Endodermal cell (in vitro differentiated cells): ENCODE measurements around the gene PASK. TPM values are rescaled to one million over a fixed set of nuclear protein-coding genes. Genes with fewer than 3 reads are reported as not detected.
A peak's percentile ranks its signal among the peaks of the same experiment; 100 is the strongest.

Experiments
- DNase-seq: peaks from one replicate; pipeline ENCODE4 v3.0.0-alpha.2; 2017
- H3K27ac ChIP-seq: 2 replicates; pipeline ENCODE4 v1.5.1; 2013; ENCODE audit warnings: mild to moderate bottlenecking, low read depth, low read length, moderate library complexity
- H3K27me3 ChIP-seq: 2 replicates; pipeline ENCODE4 v1.6.1; 2013; ENCODE audit warnings: mild to moderate bottlenecking, low read length, moderate library complexity; ENCODE audit not compliant: insufficient read depth, control insufficient read depth, poor library complexity, severe bottlenecking
- H3K36me3 ChIP-seq: 2 replicates; pipeline ENCODE4 v1.7.0; 2013; ENCODE audit warnings: mild to moderate bottlenecking, low read length, moderate library complexity; ENCODE audit not compliant: control insufficient read depth, insufficient read depth
- H3K4me1 ChIP-seq: one replicate; pipeline ENCODE4 v1.7.0; 2013; ENCODE audit warnings: low read length; ENCODE audit not compliant: control insufficient read depth, insufficient read depth
- H3K4me3 ChIP-seq: 2 replicates; pipeline ENCODE4 v1.5.1; 2013; ENCODE audit warnings: mild to moderate bottlenecking, low read length, moderate library complexity
- H3K9ac ChIP-seq: 2 replicates; pipeline ENCODE4 v1.6.1; 2013; ENCODE audit warnings: mild to moderate bottlenecking, low read length, moderate library complexity; ENCODE audit not compliant: poor library complexity, severe bottlenecking; ENCODE audit errors: extremely low read depth
- H3K9me3 ChIP-seq: 2 replicates; pipeline ENCODE4 v1.6.1; 2013; ENCODE audit warnings: mild to moderate bottlenecking, low read length, moderate library complexity; ENCODE audit not compliant: control insufficient read depth
- H3K27ac Mint-ChIP-seq: 2 replicates; pipeline ENCODE4 v1.8.0; 2020; ENCODE audit warnings: mixed read lengths
- H3K27me3 Mint-ChIP-seq: 2 replicates; pipeline ENCODE4 v1.8.0; 2021; ENCODE audit warnings: mild to moderate bottlenecking, mixed read lengths; ENCODE audit not compliant: insufficient read depth
- H3K36me3 Mint-ChIP-seq: 2 replicates; pipeline ENCODE4 v1.8.0; 2020; ENCODE audit warnings: low read depth, mixed read lengths
- H3K4me1 Mint-ChIP-seq: 2 replicates; pipeline ENCODE4 v1.8.0; 2020; ENCODE audit warnings: mixed read lengths
- H3K4me3 Mint-ChIP-seq: 2 replicates; pipeline ENCODE4 v1.8.0; 2020; ENCODE audit warnings: mild to moderate bottlenecking, moderate library complexity, mixed read lengths
- H3K9me3 Mint-ChIP-seq: 2 replicates; pipeline ENCODE4 v1.8.0; 2020; ENCODE audit warnings: mild to moderate bottlenecking, mixed read lengths
- CTCF ChIP-seq: fragments of 200-600 bp; sonication (generic); conservative IDR thresholded peaks from 2 replicates; pipeline ENCODE4 v1.5.0; 2021; ENCODE audit warnings: antibody characterized with exemption, mild to moderate bottlenecking
- WGBS, 2 experiments: methylation state at CpG; one replicate each; pipeline versions ENCODE4 v1.1.5 to v1.1.7; 2013; ENCODE audit warnings: missing lambda C conversion rate in 2 of 2, mixed read lengths in 1 of 2; ENCODE audit not compliant: insufficient coverage in 1 of 2, insufficient read length in 1 of 2; 5-methylcytosine and 5-hydroxymethylcytosine counted together
- total RNA-seq, 2 donors: library from RNA; stranded (reverse); fragmentation: NEBNext Ultra II Directional in 1 of 2; extraction: Animal tissue kit (Norgen Biotek cat#: 25700) in 1 of 2; gene quantifications; 2 replicates in 1 of 2; 3 replicates in 1 of 2; pipeline ENCODE4 v1.2.1, GENCODE V29; 2021

The PASK gene
- total RNA-seq, 2 donors from 2014 or later = 76.5 to 94.5 TPM

- H3K4me3 Mint-ChIP-seq = no peak overlapping the region
- peaks cover 3% of the 10 kb centered on the region for H3K4me1 ChIP-seq
- no peaks in the 10 kb centered on the region for H3K9me3 Mint-ChIP-seq
- no peaks in the 10 kb centered on the region for H3K27me3 ChIP-seq
- no peaks in the 10 kb centered on the region for H3K27me3 Mint-ChIP-seq
- peaks cover 37% of the 10 kb centered on the region for H3K4me1 Mint-ChIP-seq
- no peak overlapping the region for H3K27ac ChIP-seq
- H3K27ac Mint-ChIP-seq = peak overlapping the region; percentile 6
- DNase-seq = peak; percentile 32
- TF ChIP-seq CTCF = no peak
- H3K36me3 ChIP-seq = peaks cover 74% of the 10 kb centered on the region
- 87 to 93% methylated on average over 8 of the region's 8 CpGs for WGBS, 2 experiments
- no peaks in the 10 kb centered on the region for H3K9me3 ChIP-seq
- peaks cover 61% of the 10 kb centered on the region for H3K36me3 Mint-ChIP-seq
- H3K4me3 ChIP-seq = no peak overlapping the region
- no peak overlapping the region for H3K9ac ChIP-seq
These were observed 52.3 kb downstream of the PASK start for GRCh38 chr2:241096979-241097378.

DNA sequence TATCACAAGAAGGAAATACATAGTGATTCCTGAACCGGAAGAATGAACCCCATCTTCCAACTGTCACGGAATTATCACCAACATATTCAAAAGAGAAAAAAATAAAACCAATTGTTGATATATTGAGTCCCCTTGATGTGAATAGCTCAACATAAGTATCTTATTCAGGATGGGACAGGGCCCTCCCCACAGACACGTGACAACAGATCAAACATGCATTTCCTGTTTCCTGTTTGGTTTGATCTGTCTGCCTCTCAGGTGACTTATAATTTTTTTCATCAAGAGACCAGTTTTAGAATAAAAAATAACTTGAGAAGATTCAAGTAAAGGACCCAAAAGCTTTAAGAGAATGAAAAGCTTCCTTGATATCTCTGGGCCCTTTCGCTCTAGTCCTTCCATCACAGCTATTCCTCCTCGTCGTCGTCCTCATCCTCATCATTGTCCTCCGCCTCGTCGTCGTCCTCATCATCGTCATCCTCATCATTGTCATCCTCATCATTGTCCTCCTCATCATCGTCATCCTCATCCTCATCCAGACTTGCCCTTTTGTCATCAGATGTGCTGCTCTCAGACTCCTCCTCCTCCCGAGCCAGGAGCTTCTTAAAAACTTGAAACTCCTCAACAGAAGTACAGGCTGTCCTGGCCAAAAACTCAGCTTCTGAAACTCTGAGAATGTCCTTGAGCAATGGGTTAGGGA is 53.5 kb downstream of the PASK start:
- H3K4me3 ChIP-seq = no peak overlapping the region
- WGBS, 2 experiments = 93 to 96% methylated on average over 10 to 13 of the region's 14 CpGs
- H3K27me3 ChIP-seq = no peaks in the 10 kb centered on the region
- Mint-ChIP-seq H3K36me3 (peaks cover 72% of the 10 kb centered on the region), H3K27me3 (no peaks in the 10 kb centered on the region), H3K9me3 (no peaks in the 10 kb centered on the region), H3K4me3 (no peak overlapping the region), H3K27ac (no peak overlapping the region), H3K4me1 (peaks cover 34% of the 10 kb centered on the region)
- peaks cover 3% of the 10 kb centered on the region for H3K4me1 ChIP-seq
- peak; percentile 11 for DNase-seq
- TF ChIP-seq CTCF = no peak
- H3K27ac ChIP-seq = no peak overlapping the region
- peaks cover 80% of the 10 kb centered on the region for H3K36me3 ChIP-seq
- no peaks in the 10 kb centered on the region for H3K9me3 ChIP-seq
- no peak overlapping the region for H3K9ac ChIP-seq

- Histone ChIP-seq H3K4me1 (peaks cover 3% of the 10 kb centered on the region), H3K36me3 (peaks cover 78% of the 10 kb centered on the region), H3K27ac (no peak overlapping the region), H3K27me3 (no peaks in the 10 kb centered on the region), H3K9ac (no peak overlapping the region), H3K9me3 (no peaks in the 10 kb centered on the region), H3K4me3 (no peak overlapping the region)
- Mint-ChIP-seq H3K9me3 (no peaks in the 10 kb centered on the region), H3K4me1 (peaks cover 34% of the 10 kb centered on the region), H3K4me3 (no peak overlapping the region), H3K36me3 (peaks cover 68% of the 10 kb centered on the region), H3K27ac (no peak overlapping the region), H3K27me3 (no peaks in the 10 kb centered on the region)
- no peak for TF ChIP-seq CTCF
- DNase-seq = no peak
- 84 to 100% methylated on average over 3 to 6 of the region's 6 CpGs for WGBS, 2 experiments
These were observed 54.3 kb downstream of the PASK start for GRCh38 chr2:241094924-241095420.
